GM12873 (cell line): ENCODE measurements around the gene GARIN5B.

Source experiments
- TF ChIP-seq, protein P1 (sequence below): IDR thresholded peaks from 2 replicates; pipeline ENCODE4 v1.5.1; 2012; ENCODE audit warnings: low read depth, mild to moderate bottlenecking, moderate library complexity, low read length, control low read depth; ENCODE audit not compliant: insufficient read depth; ENCODE audit errors: missing control alignments

The GARIN5B gene

GRCh38 chr19:55340784-55341147, 22.3 kb downstream of the GARIN5B start:
- TF ChIP-seq, protein P1, sequence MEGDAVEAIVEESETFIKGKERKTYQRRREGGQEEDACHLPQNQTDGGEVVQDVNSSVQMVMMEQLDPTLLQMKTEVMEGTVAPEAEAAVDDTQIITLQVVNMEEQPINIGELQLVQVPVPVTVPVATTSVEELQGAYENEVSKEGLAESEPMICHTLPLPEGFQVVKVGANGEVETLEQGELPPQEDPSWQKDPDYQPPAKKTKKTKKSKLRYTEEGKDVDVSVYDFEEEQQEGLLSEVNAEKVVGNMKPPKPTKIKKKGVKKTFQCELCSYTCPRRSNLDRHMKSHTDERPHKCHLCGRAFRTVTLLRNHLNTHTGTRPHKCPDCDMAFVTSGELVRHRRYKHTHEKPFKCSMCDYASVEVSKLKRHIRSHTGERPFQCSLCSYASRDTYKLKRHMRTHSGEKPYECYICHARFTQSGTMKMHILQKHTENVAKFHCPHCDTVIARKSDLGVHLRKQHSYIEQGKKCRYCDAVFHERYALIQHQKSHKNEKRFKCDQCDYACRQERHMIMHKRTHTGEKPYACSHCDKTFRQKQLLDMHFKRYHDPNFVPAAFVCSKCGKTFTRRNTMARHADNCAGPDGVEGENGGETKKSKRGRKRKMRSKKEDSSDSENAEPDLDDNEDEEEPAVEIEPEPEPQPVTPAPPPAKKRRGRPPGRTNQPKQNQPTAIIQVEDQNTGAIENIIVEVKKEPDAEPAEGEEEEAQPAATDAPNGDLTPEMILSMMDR: no peak

DNA sequence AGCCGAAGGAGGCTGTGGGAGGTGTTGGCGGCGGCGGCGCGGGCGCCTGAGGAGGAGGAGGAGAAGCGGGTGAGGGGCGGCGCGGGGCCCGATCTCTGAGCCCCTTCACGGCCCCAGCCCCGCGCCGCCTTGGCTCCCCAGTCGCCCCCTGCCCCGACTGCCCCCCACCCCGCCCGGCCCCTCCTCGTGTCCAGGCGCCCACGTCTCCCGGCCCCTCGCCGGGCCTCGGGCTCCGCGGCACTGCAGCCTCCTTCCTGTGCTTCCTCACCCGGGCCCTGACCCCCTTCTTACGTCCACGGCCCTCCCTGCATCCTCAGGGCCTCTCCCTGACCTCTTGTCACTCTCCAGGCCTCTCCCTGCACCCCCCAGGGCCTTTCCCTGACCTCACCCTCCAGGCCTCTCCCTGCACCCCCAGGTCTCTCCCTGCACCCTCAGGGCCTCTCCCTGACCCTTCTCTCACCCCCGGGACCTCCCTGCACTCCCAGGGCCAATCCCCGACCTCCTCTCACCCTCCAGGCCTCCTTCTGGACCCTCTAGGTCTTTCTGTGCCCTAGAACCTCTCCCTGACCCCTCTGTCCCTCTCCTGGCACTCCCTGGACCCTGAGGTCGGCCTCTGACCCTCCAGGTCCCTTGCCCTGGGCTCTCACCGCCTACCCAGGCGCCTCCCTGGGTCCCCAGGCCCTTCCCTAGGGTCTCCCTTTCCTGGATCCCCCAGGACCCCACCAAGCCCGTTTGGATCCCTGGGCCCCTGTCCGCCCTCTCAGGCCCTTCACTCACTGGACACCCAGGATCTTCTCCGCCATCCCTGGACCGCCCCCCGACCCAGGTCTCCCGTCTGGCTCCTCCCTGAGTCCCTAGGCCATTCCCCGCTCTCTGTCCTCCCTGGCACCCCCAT, 22.9 kb downstream of the GARIN5B start:
- TF ChIP-seq, protein P1: no peak

GRCh38 chr19:55339105-55339888, 23.8 kb downstream of the GARIN5B start, which contains the start of gene KMT5C:
KMT5C (plus strand) TSS chr19:55339876; CDS start chr19:55341937, 2,061 bp downstream.
- TF ChIP-seq, protein P1: no peak

GRCh38 chr19:55336101-55336500, 27.0 kb downstream of the GARIN5B start:
- TF ChIP-seq, protein P1: no peak

GRCh38 chr19:55333870-55334269, 29.2 kb downstream of the GARIN5B start:
- TF ChIP-seq, protein P1: no peak

GRCh38 chr19:55325172-55325571, 37.9 kb downstream of the GARIN5B start, which contains the start of gene TMEM150B:
TMEM150B (minus strand) TSS chr19:55325341; CDS start chr19:55321036, 4,305 bp downstream.
- TF ChIP-seq, protein P1: no peak

DNA sequence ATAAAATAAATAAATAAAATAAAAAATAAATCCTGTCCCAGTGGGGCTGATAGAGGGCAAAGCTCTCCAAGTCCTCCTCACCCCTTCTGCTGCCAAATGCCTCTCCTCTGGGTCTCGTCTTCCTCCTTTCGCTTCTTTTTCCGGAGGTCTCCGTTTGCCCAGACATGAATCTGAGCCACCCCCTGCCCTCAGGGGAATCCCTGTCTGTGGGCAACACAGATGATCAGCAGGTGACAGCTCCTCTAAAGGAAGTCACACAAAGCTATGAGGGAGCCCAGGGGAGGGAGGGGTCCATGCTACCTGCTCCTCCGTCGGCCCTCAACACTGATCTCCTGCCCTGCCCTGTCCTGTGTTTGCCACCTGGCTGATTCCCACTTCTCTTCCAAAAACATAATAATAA, 38.4 kb downstream of the GARIN5B start:
- TF ChIP-seq, protein P1: no peak
